Small intestine (tissue), 7 donors: ENCODE measurements around the gene DENND10. TPM values are rescaled to one million over a fixed set of nuclear protein-coding genes. Genes with fewer than 3 reads are reported as not detected.
A peak's percentile ranks its signal among the peaks of the same experiment; 100 is the strongest.

ENCODE experiments used
- DNase-seq, 2 donors: peaks; one replicate each; pipeline versions ENCODE4 v3.0.0 to v3.0.0-alpha.2; 2013
- FAIRE-seq: peaks from 2 replicates; lab custom pipeline; 2012; peaks lifted over from hg19 to GRCh38; lab: Jason Lieb, UNC
- H3K27ac ChIP-seq, 3 donors: one replicate each; pipeline ENCODE4 v1.5.1; 2013; ENCODE audit warnings: low read length in 2 of 3, mild to moderate bottlenecking in 2 of 3, control low read depth in 1 of 3, inconsistent platforms in 1 of 3, low read depth in 1 of 3, moderate library complexity in 1 of 3
- H3K27me3 ChIP-seq, 3 donors: one replicate each; pipeline ENCODE4 v1.6.1; 2013; ENCODE audit warnings: low read length in 3 of 3, inconsistent platforms in 1 of 3; ENCODE audit not compliant: control insufficient read depth in 3 of 3, insufficient read depth in 3 of 3
- H3K36me3 ChIP-seq, 3 donors: one replicate each; pipeline ENCODE4 v1.6.1; 2013; ENCODE audit warnings: low read length in 3 of 3, inconsistent platforms in 1 of 3, low read depth in 1 of 3, mild to moderate bottlenecking in 1 of 3, moderate library complexity in 1 of 3; ENCODE audit not compliant: control insufficient read depth in 3 of 3, insufficient read depth in 2 of 3
- H3K4me1 ChIP-seq, 3 donors: one replicate each; pipeline ENCODE4 v1.6.1; 2013; ENCODE audit warnings: low read length in 2 of 3, inconsistent platforms in 1 of 3, low read depth in 1 of 3, mild to moderate bottlenecking in 1 of 3, moderate library complexity in 1 of 3; ENCODE audit not compliant: control insufficient read depth in 3 of 3, insufficient read depth in 2 of 3
- H3K4me3 ChIP-seq, 3 donors: one replicate each; pipeline ENCODE4 v1.5.1; 2013; ENCODE audit warnings: low read length in 3 of 3, control low read depth in 1 of 3, inconsistent platforms in 1 of 3, low read depth in 1 of 3, mild to moderate bottlenecking in 1 of 3, moderate library complexity in 1 of 3
- H3K9me3 ChIP-seq, 2 donors: one replicate each; pipeline ENCODE4 v1.6.1; 2013; ENCODE audit warnings: low read depth in 1 of 2, low read length in 1 of 2; ENCODE audit not compliant: control insufficient read depth in 2 of 2, insufficient read depth in 1 of 2
- WGBS, 3 donors: extraction: QIAGEN DNeasy Blood & Tissue Kit; methylation state at CpG; one replicate each; pipeline ENCODE4 v1.1.7; 2013; 5-methylcytosine and 5-hydroxymethylcytosine counted together
- polyA plus RNA-seq, 4 donors: library from polyadenylated mRNA; stranded (reverse) in 3 of 4; unstranded in 1 of 4; fragments of 200-250 nt in 3 of 4; fragments of 120-200 nt in 1 of 4; gene quantifications; one replicate each; pipeline versions ENCODE4 v1.2.1 to v1.2.3, GENCODE V29; 2013
- donor health status: healthy with polysubstance abuse.
- donor health status: control.
- donor health status: control.
- donor health status: Bipolar disorder and iron deficiency.
- donor health status: healthy.

The DENND10 gene
- polyA plus RNA-seq, 4 donors: 20.3 to 91.6 (median 30.8) TPM

GRCh38 chr10:119159332-119159731 is 55.4 kb downstream of the DENND10 start:
- peaks cover 12 to 74% (median 18%) of the 10 kb centered on the region in 3 donors for H3K36me3 ChIP-seq
- H3K9me3 ChIP-seq: no peaks in the 10 kb centered on the region
- H3K27me3 ChIP-seq: no peaks in the 10 kb centered on the region
- no peak for FAIRE-seq
- WGBS, 3 donors: 82 to 85% (median 84%) methylated on average over 8 of the region's 8 CpGs
- no peak for DNase-seq
- no peak overlapping the region for H3K4me3 ChIP-seq
- H3K27ac ChIP-seq: no peak overlapping the region
- no peaks in the 10 kb centered on the region for H3K4me1 ChIP-seq

DNA sequence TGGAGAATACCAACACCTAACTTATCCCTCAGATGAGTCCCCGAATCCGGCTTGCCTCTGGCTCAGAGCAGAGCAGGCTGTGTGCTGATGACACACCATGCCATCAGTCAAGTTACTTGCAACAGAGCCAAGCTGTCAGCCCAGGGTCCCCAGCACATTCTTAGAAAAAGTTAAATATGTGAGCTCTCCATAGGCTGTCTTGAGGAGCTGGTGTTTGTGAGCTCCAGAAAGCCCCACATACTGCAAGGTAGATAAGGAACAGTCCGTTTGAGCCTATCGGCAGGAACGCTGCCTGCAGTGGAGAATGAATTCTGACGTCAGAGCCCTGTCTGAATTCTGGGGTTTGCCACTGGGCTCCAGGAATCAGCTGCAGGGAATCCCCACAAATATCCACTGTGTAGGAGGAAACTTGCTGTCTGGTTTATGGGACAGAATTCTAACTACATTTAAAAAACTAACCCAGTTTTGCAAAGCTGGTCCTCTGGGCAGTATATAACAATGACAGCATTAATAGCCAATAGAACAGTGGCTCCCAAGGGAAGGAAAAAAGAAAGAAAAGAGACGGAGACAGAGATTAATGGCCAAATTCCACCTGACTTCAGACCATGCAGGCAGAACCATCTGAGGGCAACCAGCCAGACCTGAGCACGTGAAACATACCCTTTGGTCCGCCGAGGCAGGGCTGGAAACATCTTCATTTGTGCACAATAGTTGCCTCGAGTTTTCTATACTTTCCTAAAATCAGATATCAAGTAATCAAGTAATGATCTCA is 58.0 kb downstream of the DENND10 start:
- WGBS, 3 donors: 66 to 69% (median 68%) methylated on average over 11 of the region's 11 CpGs
- FAIRE-seq (no peak), DNase-seq (no peak)
- H3K9me3 ChIP-seq: no peaks in the 10 kb centered on the region
- H3K4me1 ChIP-seq: peaks cover 0 to 6% (median 2%) of the 10 kb centered on the region in 3 donors
- no peaks in the 10 kb centered on the region for H3K27me3 ChIP-seq
- H3K4me3 ChIP-seq: no peak overlapping the region
- peaks cover 5 to 55% (median 5%) of the 10 kb centered on the region in 3 donors for H3K36me3 ChIP-seq
- H3K27ac ChIP-seq: no peak overlapping the region

GRCh38 chr10:119162452-119163092 is 58.7 kb downstream of the DENND10 start:
- no peak overlapping the region for H3K4me3 ChIP-seq
- H3K27ac ChIP-seq: no peak overlapping the region
- no peaks in the 10 kb centered on the region for H3K27me3 ChIP-seq
- DNase-seq: no peak
- H3K9me3 ChIP-seq: no peaks in the 10 kb centered on the region
- FAIRE-seq: no peak
- H3K4me1 ChIP-seq: peaks cover 0 to 6% (median 2%) of the 10 kb centered on the region in 3 donors
- H3K36me3 ChIP-seq: peaks cover 5 to 56% (median 5%) of the 10 kb centered on the region in 3 donors
- WGBS, 3 donors: 95 to 98% (median 96%) methylated on average over 5 of the region's 5 CpGs

DNA sequence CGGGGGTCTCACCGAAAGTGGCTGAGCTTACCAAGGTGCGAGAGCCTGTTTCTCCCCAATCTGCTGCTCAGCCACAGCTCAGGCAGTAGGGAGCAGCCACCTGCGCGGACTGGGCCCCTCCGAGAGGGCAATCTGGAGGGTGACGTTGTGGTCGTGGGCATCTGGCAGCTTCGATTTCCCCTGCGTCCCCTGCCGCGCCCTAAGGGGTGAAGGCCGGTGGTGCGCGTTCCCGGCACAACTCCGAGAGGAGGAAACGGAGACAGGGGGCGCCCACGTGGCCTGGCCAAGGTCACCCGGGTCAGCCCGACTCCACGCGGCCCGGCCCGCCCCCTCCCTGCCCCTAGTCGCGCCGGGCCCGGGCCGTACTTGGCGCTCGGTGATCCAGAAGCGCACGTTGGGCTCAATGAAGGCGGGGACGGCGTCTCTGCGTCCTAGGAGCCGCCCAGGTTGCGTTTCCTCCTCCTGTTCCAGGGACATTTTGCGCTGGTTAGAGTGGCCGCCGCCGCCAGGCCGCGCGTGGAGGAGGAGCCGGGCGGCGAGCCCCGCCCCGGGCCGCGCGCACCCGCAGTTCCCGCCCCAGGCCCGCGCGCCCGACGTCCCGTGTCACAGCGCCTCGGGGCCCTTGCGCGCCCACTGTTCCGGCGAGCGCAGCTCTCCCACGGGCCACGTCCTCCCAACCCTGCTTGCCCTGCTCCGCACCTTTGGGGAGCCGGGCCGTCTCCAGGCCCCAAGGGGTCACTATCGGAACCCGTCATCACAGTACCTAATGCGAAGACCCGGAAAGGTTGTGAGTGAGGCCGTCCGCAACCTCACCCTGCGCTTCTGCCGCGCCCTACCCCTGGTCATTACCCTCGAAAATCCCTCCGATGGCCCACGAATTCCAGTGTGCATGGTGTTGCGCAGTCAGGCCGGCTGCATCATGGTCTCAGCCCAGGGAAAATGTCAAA is 61.5 kb downstream of the DENND10 start, which contains the start of gene SFXN4:
Gene SFXN4 (minus strand): TSS at position 544 of the 947 bp plus-strand sequence. CDS start 67 bp downstream, at position 477.
- Histone ChIP-seq H3K4me3 (peak within 1 kb of the TSS; percentile 59 to 89 (median 82)), H3K27me3 (no peaks in the 10 kb centered on the region), H3K27ac (peak within 1 kb of the TSS; percentile 78 to 96 (median 82)), H3K4me1 (peaks cover 0 to 6% (median 2%) of the 10 kb centered on the region in 3 donors), H3K9me3 (no peaks in the 10 kb centered on the region), H3K36me3 (peaks cover 3 to 43% (median 7%) of the 10 kb centered on the region in 3 donors)
- FAIRE-seq: no peak
- WGBS, 3 donors: 0 to 1% (median 1%) methylated on average over 70 to 90 of the region's 90 CpGs
- peak; percentile 83 to 93 for DNase-seq

- Histone ChIP-seq H3K27me3 (no peaks in the 10 kb centered on the region), H3K36me3 (peaks cover 3 to 41% (median 7%) of the 10 kb centered on the region in 3 donors), H3K9me3 (no peaks in the 10 kb centered on the region), H3K4me3 (peak overlapping the region; percentile 59 to 89 (median 82)), H3K4me1 (peaks cover 0 to 6% (median 2%) of the 10 kb centered on the region in 3 donors), H3K27ac (peak overlapping the region; percentile 78 to 96 (median 82))
- FAIRE-seq: no peak
- WGBS, 3 donors: 62 to 67% (median 64%) methylated on average over 7 of the region's 7 CpGs
- DNase-seq: no peak
Measured at GRCh38 chr10:119166118-119166500, 62.2 kb downstream of the DENND10 start.

GRCh38 chr10:119166564-119166963 is 62.7 kb downstream of the DENND10 start:
- Histone ChIP-seq H3K36me3 (peaks cover 6 to 41% (median 8%) of the 10 kb centered on the region in 3 donors), H3K4me3 (no peak overlapping the region), H3K27me3 (no peaks in the 10 kb centered on the region), H3K9me3 (no peaks in the 10 kb centered on the region), H3K27ac (peak overlapping the region in 1 of 3 donors; percentile 82), H3K4me1 (peaks cover 0 to 6% (median 2%) of the 10 kb centered on the region in 3 donors)
- 72 to 75% (median 75%) methylated on average over 8 of the region's 8 CpGs for WGBS, 3 donors
- no peak for DNase-seq
- FAIRE-seq: no peak

- no peak overlapping the region for H3K4me3 ChIP-seq
- H3K9me3 ChIP-seq: no peaks in the 10 kb centered on the region
- H3K4me1 ChIP-seq: peaks cover 0 to 6% (median 2%) of the 10 kb centered on the region in 3 donors
- FAIRE-seq (no peak), DNase-seq (no peak)
- H3K27ac ChIP-seq: no peak overlapping the region
- 81 to 85% (median 83%) methylated on average over 8 of the region's 8 CpGs for WGBS, 3 donors
- H3K27me3 ChIP-seq: no peaks in the 10 kb centered on the region
- peaks cover 6 to 40% (median 9%) of the 10 kb centered on the region in 3 donors for H3K36me3 ChIP-seq
Measured at GRCh38 chr10:119167041-119167440, 63.1 kb downstream of the DENND10 start.
